ENCODE measurements around the gene DNAAF2. TPM values are rescaled to one million over a fixed set of nuclear protein-coding genes. Genes with fewer than 3 reads are reported as not detected.
A peak's percentile ranks its signal among the peaks of the same experiment; 100 is the strongest.
"Not testable (repeated sequence)": the region's sequence is repeated elsewhere in the genome, so short reads cannot be mapped to it uniquely, and the experiment has no call there.

The DNAAF2 gene
- total RNA-seq, 1 donor from 2014 or later: 4.8 TPM

DNA sequence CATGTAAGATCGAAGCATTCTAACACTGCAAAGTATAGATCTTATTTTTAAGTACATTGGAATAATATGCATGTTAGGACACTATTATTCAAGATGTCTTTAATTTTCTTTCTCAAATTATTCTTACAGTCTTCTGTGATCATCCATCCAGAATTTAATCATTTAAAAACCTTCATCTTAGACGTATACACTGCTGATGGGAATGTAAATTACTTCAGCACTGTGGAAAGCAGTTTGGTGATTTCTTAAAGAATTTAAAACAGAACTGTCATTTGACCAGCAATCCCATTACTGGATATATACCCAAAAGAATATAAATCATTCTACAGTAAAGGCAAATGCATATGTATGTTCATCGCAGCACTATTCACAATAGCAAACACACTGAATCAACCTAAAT is 45.7 kb downstream of the DNAAF2 start:
- no peak for DNase-seq (ENCODE audit: low spot score)
- intact Hi-C loops (cut with DNase I): no loop called here

DNA sequence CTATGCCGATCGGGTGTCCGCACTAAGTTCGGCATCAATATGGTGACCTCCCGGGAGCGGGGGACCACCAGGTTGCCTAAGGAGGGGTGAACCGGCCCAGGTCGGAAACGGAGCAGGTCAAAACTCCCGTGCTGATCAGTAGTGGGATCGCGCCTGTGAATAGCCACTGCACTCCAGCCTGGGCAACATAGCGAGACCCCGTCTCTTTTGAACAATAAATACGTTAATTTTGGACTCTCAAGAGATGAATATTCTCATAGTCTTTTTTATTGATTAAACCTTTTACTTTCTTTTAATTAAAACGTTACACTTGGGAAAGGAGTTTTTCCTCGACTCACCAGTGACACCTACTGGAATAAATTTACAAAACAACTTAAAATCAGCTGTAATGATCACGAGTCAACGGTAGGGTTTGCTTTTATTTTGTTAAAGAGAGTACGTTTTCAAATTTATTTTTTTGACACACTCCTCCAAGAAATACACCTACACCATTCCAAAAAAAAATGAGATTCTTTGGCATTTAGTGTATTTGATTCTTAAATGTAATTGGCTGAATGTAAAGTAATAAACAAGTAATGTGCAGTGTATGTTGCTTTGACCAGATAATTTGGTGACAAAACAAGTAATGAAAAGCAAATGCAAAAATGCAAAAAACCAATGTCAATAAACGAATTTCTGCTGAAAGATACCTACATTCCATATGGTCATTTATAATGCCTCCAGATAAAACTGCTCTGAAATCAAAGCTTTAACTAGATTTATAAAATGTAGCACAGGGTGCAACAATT is 48.2 kb downstream of the DNAAF2 start:
- intact Hi-C loops (cut with DNase I): no loop called here

DNA sequence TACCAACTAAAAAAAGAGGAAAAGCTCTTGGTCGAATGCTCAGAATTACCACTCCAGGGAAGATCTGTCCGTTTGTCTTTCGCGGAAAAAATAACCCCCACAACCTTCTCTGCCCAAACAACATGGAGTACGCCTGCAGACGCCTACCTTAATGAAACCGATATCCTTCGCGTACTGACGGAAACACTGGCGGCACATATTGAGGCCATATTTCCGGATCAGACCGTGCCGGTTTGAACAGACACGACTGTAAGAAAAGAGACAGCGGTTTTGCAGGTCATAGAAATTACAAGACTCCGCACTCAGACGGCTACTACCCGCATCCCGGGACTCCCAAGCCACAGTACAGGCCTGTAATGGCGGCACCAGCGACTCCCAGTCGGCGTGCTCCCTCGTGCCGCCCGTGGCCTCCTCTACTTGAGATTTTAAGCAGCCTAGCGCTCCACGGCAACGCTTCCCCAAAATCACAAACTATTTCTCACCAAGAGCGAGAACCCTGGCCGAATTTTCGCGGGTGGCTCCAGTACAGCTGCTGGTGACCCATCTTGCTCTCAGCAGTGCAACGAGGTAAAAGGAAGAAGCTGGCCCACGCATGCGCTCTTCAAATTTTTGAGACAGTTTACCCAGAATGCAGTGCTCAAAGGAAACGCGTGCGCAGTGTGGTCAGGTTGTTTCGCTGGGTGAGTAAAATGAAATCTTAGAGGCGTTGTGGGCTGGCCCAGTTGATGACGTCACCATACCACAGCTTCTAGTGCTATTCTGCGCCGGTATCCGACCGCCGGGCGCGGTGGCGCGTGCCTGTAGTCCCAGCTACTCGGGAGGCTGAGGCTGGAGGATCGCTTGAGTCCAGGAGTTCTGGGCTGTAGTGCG is 49.0 kb downstream of the DNAAF2 start, which contains the start of gene RPS29:
Gene RPS29, minus strand, starts transcription at position 578 of the 870 bp plus-strand sequence. Its CDS starts 34 bp downstream, at position 544.
- intact Hi-C loops (cut with DNase I): no loop called here
- peak; percentile 98 for DNase-seq (ENCODE audit: low spot score)

More for the DNA sequence above, 48.2 kb downstream of the DNAAF2 start:
- DNase-seq (ENCODE audit: low spot score): no peak

DNA sequence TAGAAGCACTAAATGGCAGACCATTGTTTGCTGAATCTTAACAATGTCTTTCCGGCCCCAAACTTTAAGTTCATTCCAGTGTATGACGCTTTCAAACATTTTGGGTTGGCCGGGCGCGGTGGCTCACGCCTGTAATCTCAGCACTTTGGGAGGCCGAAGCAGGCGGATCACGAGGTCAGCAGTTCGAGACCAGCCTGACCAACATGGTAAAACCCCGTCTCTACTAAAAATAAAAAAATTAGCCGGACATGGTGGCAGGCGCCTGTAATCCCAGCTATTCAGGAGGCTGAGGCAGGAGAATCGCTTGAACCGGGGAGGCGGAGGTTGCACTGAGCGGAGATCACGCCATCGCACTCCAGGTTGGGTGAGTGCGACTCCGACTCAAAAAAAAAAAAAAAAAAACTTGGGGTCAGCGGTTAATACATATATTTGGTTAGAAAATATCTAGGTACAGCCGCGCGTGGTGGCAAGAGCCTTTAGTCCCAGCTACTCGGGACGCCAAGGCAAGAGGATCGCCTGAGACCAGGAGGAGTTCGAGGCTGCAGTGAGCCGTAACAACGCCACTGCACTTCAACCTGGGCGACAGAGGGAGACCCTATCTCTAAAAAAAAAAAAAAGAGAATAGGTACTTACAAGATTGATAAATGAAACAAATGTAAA is 49.9 kb downstream of the DNAAF2 start:
- intact Hi-C loops (cut with DNase I); DNase-seq (ENCODE audit: low spot score): not testable (repeated sequence)

DNA sequence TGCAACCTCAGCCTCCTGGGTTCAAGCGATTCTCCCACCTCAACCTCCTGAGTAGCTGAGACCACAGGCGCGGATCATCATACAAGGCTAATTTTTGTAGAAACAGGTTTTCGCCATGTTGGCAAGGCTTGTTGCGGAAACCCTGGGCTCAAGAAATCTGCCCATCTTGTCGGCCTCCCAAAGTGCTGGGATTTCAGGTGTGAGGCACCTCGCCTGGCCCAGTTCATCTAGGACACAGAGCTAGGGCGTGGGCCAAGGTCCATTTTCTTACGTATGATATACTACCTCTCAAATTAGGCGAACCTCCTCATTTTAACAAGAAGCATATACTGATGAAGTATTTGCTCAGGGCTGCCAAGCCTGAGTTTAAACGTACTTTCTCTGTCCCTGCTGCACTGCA is 51.0 kb downstream of the DNAAF2 start:
- intact Hi-C loops (cut with DNase I): no loop called here
- DNase-seq (ENCODE audit: low spot score): no peak

DNA sequence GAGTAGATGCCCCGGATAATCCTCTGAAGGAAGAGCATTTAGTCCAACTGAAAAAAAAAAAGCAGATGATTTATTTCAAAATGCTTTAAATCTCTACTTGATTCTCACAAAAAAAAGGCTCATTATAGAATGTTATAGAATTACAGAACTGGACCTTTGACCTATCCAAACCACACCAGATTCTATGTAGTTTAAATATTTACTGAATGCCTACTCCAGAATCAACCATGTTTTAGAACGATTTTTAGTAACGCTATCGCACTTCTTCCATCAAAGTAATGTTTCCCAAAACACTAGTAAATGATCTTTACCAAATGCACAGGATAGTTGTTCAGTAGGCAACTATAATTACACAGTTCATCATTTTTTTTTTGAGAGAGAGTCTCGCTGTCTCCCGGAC is 51.4 kb downstream of the DNAAF2 start:
- intact Hi-C loops (cut with DNase I): no loop called here
- no peak for DNase-seq (ENCODE audit: low spot score)

DNA sequence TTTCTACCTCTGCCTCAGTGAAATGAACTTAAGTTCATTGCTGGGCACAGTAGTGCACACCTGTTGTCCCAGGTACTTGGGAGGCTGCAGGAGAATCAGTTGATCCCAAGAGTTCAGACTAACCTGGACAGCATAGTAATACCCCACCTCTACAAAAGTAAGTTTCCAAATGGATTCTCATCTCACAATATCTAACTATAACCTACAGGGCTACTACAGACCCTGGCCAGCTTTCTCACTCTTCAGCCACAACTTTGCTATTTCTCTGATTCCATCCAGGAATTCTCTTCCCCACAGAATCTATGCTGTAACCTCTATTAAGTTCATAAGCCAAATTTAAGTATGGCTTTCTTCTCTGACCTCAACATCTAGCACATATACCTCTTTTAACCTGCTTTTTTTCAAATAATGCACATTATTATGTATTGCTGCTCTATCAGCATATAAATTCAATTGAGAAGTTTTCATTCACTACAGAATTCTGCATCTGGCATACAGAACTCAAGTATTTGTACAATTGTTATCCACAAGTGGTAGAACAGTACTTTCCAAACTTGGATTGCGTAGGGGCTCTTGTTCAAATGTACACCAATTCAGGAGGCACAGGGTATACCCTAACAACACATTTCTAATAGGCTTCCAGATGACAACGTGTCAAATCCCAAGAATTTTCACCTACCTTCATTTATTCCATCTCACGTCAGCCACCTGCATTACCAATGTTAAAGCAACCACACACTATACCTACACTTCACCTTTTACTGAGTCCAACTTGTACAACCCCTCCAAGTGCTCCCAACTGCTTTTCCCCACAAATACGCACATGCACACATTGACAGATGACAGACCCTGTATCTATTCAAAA is 52.7 kb downstream of the DNAAF2 start:
- intact Hi-C loops (cut with DNase I): no loop called here
- no peak for DNase-seq (ENCODE audit: low spot score)

DNA sequence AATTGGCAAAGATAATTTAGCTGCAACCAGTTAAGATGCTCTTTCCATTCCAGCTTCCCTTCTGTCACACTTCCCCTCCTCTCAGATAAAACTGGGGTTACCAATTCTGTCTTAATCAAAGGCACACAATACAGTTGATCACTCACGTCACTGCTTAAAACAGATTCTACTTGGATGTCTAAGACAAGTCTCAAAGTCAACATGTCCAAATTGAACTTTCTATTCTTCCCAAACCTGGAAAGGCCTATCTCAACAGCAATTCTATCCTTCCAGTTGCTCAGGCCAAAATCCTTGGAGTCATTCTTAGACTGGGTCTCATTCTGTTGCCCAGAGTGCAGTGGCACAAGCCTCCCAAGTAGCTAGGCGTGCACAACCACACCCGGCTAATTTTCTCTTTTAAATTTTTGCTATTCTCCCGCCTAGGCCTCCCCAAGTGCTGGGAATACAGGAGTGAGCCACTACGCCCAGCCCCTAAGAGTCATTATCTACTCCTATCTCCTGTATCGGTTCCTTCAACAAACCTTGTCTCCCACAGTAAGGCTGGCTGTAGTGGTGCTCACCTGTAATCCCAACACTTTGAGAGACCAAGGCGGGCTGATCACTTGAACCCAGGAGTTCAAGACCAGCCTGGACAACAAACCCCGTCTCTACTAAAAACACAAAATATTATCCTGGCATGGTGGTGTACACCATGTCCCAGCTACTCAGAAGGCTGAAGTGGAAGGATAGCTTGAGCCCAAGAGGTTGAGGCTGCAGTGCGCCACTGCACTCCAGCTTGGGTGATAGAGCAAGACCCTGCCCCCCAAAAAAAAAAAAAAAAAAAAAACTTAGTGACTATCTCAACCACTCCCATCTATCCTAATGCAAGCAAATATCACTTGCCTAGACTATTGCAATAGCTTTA is 53.6 kb downstream of the DNAAF2 start:
- intact Hi-C loops (cut with DNase I): no loop called here
- no peak for DNase-seq (ENCODE audit: low spot score)

DNA sequence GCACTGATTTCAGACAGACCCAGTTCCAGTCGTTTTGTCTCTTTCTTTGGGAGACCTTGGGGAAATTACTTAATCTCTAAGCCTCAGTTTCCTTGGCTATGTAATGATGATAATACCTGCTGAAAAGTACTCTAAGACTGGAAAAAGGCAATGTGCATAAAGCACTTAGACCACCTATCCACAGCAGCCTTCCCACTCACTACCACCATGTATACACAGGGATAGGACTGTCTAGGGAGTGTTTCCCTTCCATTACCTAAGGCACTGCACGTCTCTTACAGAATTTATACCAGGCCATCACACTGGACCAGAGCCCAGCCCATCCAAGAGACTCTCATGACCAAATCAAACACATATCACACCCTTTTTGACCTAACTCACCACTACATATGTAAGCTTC is 55.2 kb downstream of the DNAAF2 start:
- DNase-seq (ENCODE audit: low spot score): no peak
- intact Hi-C loops (cut with DNase I): no loop called here

DNA sequence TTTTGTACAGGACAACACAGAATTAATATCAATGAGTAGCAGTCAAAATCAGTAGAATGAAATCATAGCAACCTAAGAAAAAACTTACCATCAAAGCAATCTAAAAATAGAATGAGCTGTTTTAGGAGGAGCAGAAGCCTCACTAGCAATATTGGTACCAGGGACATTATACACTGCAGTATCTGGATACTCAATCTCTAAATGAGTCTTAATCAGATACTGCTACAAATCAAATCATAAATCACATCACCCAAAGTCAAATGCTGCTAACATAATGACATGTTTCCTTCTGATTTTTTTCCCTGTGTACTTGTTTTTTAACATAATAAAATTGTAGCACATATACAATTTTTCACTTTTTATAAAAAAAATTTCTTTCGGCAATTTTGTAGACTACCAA is 56.9 kb downstream of the DNAAF2 start:
- intact Hi-C loops (cut with DNase I): no loop called here
- DNase-seq (ENCODE audit: low spot score): no peak

Other genes starting within 250 kb of the DNAAF2 start
- 612 TPM for gene RPS29, start 48.9 kb downstream of the DNAAF2 start, total RNA-seq
- gene LRR1, start 36.3 kb downstream of the DNAAF2 start, total RNA-seq: 4.7 TPM
- gene RPL36AL, start 14.6 kb downstream of the DNAAF2 start, total RNA-seq: 135 TPM
- gene MGAT2, start 14.4 kb downstream of the DNAAF2 start, total RNA-seq: 20.0 TPM
- gene POLE2, start 53.0 kb upstream of the DNAAF2 start, total RNA-seq: 0.78 TPM
- gene KLHDC1, start 57.9 kb upstream of the DNAAF2 start, total RNA-seq: 6.6 TPM
- gene KLHDC2, start 132.9 kb upstream of the DNAAF2 start, total RNA-seq: 77.2 TPM
- gene NEMF, start 217.5 kb upstream of the DNAAF2 start, total RNA-seq: 54.0 TPM

Measured in cardiac septum (tissue), 1 donor.